ENCODE measurements around the gene XRCC6. TPM values are rescaled to one million over a fixed set of nuclear protein-coding genes. Genes with fewer than 3 reads are reported as not detected.

XRCC6 gene
- total RNA-seq, 2 experiments from 2014 or later: 162 TPM

DNA sequence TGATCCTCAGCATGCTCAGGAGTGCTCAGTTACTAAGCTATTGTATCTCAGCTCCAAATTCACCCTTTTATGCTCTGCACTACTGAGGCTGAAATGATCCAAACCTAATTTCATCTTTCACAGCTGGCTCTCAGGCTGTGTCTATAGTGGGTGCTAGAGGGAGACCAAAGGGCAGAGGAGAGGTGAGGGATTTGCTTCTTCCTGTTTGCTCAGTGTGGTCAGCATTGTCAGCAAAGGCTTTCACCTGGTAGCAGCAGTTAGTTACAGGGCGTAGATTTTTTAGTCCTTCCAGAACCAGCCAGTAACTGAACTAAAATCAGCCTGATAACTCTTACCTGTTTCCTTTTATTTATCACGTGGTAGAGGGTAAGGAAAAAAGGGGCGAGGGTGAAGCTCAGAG lies 33.2 kb downstream of the XRCC6 start:
- Histone ChIP-seq H3K36me3 (ENCODE audit: insufficient read depth, low read length) (peaks cover 98% of the 10 kb centered on the region), H3K27ac (ENCODE audit: low read depth in 1 of 2, low read length in 2 of 2) (no peak overlapping the region), H3K9me3 (ENCODE audit: control insufficient read depth in 1 of 2, insufficient read depth in 1 of 2, low read length in 2 of 2) (no peaks in the 10 kb centered on the region), H3K4me3 (ENCODE audit: low read length) (no peak overlapping the region), H3K27me3 (ENCODE audit: control insufficient read depth in 1 of 2, insufficient read depth in 2 of 2, low read length in 2 of 2) (no peaks in the 10 kb centered on the region), H3K4me1 (ENCODE audit: insufficient read depth, low read length) (no peaks in the 10 kb centered on the region)
- DNase-seq: no peak
- CTCF ChIA-PET: interaction anchor here (1.0 to 2.5 kb wide), 2 partner anchors 12 to 30 kb away, joined by 3 to 6 read pairs; no protein-coding TSS in a partner anchor
- Mint-ChIP-seq H3K36me3 (ENCODE audit: low read depth) (peaks cover 92% of the 10 kb centered on the region), H3K27me3 (no peaks in the 10 kb centered on the region), H3K4me3 (no peak overlapping the region), H3K4me1 (ENCODE audit: low read depth) (no peaks in the 10 kb centered on the region), H3K9me3 (no peaks in the 10 kb centered on the region), H3K27ac (no peak overlapping the region)
- POLR2A ChIA-PET: no interaction called here
- intact Hi-C loops (cut with DNase I, micrococcal nuclease): no loop called here
- no peak for ATAC-seq (ENCODE audit: poor library complexity)
- TF ChIP-seq, protein P1, sequence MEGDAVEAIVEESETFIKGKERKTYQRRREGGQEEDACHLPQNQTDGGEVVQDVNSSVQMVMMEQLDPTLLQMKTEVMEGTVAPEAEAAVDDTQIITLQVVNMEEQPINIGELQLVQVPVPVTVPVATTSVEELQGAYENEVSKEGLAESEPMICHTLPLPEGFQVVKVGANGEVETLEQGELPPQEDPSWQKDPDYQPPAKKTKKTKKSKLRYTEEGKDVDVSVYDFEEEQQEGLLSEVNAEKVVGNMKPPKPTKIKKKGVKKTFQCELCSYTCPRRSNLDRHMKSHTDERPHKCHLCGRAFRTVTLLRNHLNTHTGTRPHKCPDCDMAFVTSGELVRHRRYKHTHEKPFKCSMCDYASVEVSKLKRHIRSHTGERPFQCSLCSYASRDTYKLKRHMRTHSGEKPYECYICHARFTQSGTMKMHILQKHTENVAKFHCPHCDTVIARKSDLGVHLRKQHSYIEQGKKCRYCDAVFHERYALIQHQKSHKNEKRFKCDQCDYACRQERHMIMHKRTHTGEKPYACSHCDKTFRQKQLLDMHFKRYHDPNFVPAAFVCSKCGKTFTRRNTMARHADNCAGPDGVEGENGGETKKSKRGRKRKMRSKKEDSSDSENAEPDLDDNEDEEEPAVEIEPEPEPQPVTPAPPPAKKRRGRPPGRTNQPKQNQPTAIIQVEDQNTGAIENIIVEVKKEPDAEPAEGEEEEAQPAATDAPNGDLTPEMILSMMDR (IDR thresholded peaks at IDR 0.05): no peak

DNA sequence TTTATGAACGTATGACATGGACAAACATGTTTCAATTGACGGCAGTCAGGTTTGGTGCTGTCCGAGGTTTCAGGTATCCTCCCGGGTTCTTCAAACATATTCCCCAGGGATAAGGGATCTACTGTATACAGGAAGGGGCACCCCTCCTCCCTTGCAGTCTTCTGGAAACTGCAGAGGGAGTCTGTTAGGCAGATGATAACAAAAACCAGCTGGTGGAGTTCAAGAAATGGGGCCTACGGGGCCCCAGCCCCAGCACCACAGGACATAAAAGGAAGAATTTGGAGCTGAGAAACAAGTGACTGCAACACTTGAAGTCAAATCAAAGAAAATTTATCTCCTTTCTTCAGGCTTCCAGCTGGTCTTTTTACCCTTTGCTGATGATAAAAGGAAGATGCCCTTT lies 35.5 kb downstream of the XRCC6 start:
- ChIA-PET POLR2A (interaction anchor here (1.1 kb wide), 1 partner anchor 33 kb away, joined by 3 read pairs; no protein-coding TSS in a partner anchor), CTCF (no interaction called here)
- Mint-ChIP-seq H3K27me3 (no peaks in the 10 kb centered on the region), H3K4me1 (ENCODE audit: low read depth) (no peaks in the 10 kb centered on the region), H3K9me3 (no peaks in the 10 kb centered on the region), H3K36me3 (ENCODE audit: low read depth) (peaks cover 95% of the 10 kb centered on the region), H3K4me3 (no peak overlapping the region), H3K27ac (no peak overlapping the region)
- Histone ChIP-seq H3K27me3 (ENCODE audit: control insufficient read depth in 1 of 2, insufficient read depth in 2 of 2, low read length in 2 of 2) (no peaks in the 10 kb centered on the region), H3K27ac (ENCODE audit: low read depth in 1 of 2, low read length in 2 of 2) (no peak overlapping the region), H3K4me3 (ENCODE audit: low read length) (no peak overlapping the region), H3K4me1 (ENCODE audit: insufficient read depth, low read length) (no peaks in the 10 kb centered on the region), H3K9me3 (ENCODE audit: control insufficient read depth in 1 of 2, insufficient read depth in 1 of 2, low read length in 2 of 2) (no peaks in the 10 kb centered on the region), H3K36me3 (ENCODE audit: insufficient read depth, low read length) (peaks cover 98% of the 10 kb centered on the region)
- intact Hi-C loops (cut with DNase I, micrococcal nuclease): no loop called here
- TF ChIP-seq, protein P1 (IDR thresholded peaks at IDR 0.05): no peak
- ATAC-seq (ENCODE audit: poor library complexity) (no peak), DNase-seq (no peak)

DNA sequence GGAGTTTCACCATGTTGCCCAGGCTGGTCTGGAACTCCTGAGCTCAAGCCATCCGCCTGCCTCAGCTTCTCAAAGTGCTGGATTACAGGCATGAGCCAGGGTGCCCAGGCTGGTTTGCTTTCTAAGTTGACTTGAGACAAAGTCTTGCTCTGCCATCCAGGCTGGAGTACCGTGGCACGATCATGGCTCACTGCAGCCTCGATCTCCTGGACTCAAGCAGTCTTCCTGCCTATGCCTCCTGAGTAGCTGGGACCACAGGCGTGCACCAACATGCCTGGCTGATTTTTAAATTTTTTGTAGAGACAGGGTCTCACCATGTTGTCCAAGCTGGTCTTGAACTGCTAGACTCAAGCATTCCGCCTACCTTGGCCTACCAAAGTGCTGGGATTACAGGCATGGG lies 36.6 kb downstream of the XRCC6 start:
- H3K36me3 ChIP-seq (ENCODE audit: insufficient read depth, low read length): peaks cover 98% of the 10 kb centered on the region
- ChIA-PET CTCF (no interaction called here), POLR2A (interaction anchor here (1.4 kb wide), 1 partner anchor 31 kb away, joined by 3 read pairs; the partner anchor contains the start of gene SNU13)
- H3K27ac ChIP-seq (ENCODE audit: low read depth in 1 of 2, low read length in 2 of 2): no peak overlapping the region
- H3K9me3 Mint-ChIP-seq: no peaks in the 10 kb centered on the region
- ATAC-seq (ENCODE audit: poor library complexity) (no peak), DNase-seq (no peak)
- peaks cover 95% of the 10 kb centered on the region for H3K36me3 Mint-ChIP-seq (ENCODE audit: low read depth)
- no peak overlapping the region for H3K27ac Mint-ChIP-seq
- no peaks in the 10 kb centered on the region for H3K27me3 ChIP-seq (ENCODE audit: control insufficient read depth in 1 of 2, insufficient read depth in 2 of 2, low read length in 2 of 2)
- intact Hi-C loops (cut with DNase I, micrococcal nuclease): no loop called here
- no peak overlapping the region for H3K4me3 Mint-ChIP-seq
- TF ChIP-seq, protein P1 (IDR thresholded peaks at IDR 0.05): no peak
- no peaks in the 10 kb centered on the region for H3K9me3 ChIP-seq (ENCODE audit: control insufficient read depth in 1 of 2, insufficient read depth in 1 of 2, low read length in 2 of 2)
- no peaks in the 10 kb centered on the region for H3K27me3 Mint-ChIP-seq
- H3K4me1 ChIP-seq (ENCODE audit: insufficient read depth, low read length): no peaks in the 10 kb centered on the region
- H3K4me3 ChIP-seq (ENCODE audit: low read length): no peak overlapping the region
- no peaks in the 10 kb centered on the region for H3K4me1 Mint-ChIP-seq (ENCODE audit: low read depth)

Data from CD4-positive, alpha-beta T cell (primary cell).